HL-60 (cell line): ENCODE measurements around the gene LTA4H.

Experiments used
- POLR2AphosphoS5 ChIP-seq: IDR thresholded peaks from 2 replicates; pipeline ENCODE4 v1.6.1; 2012; ENCODE audit warnings: low read depth
- SPI1 ChIP-seq: IDR thresholded peaks from 2 replicates; pipeline ENCODE4 v1.6.1; 2012; ENCODE audit warnings: low read depth, mild to moderate bottlenecking, borderline replicate concordance
- TF ChIP-seq, protein P1 (sequence below): IDR thresholded peaks from one replicate; pipeline ENCODE4 v1.5.1; 2011; ENCODE audit warnings: low read length, control low read depth, inconsistent platforms; ENCODE audit not compliant: insufficient read depth
- TF ChIP-seq, protein P2 (sequence below): IDR thresholded peaks from 2 replicates; pipeline ENCODE4 v1.6.1; 2012; ENCODE audit warnings: low read depth; ENCODE audit not compliant: insufficient replicate concordance

DNA sequence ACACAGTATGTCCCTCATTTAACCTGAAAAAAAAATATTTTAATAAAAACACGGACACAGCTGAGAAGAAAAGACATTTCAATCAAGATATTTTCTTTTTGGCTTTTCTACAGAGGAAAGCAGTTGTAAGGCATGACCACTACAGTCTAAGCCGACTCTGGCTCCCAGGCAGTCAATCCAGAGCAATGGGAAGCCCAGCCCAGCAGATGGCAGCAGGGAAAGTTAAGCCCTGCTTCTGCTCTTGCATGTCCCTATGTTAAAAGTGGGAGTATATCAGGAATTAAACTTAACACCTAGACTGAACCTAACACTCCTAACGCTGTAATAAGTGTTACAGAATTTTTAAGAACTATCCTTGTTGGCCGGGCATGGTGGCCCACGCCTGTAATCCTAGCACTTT lies 19.7 kb downstream of the LTA4H start:
- TF ChIP-seq, protein P1, sequence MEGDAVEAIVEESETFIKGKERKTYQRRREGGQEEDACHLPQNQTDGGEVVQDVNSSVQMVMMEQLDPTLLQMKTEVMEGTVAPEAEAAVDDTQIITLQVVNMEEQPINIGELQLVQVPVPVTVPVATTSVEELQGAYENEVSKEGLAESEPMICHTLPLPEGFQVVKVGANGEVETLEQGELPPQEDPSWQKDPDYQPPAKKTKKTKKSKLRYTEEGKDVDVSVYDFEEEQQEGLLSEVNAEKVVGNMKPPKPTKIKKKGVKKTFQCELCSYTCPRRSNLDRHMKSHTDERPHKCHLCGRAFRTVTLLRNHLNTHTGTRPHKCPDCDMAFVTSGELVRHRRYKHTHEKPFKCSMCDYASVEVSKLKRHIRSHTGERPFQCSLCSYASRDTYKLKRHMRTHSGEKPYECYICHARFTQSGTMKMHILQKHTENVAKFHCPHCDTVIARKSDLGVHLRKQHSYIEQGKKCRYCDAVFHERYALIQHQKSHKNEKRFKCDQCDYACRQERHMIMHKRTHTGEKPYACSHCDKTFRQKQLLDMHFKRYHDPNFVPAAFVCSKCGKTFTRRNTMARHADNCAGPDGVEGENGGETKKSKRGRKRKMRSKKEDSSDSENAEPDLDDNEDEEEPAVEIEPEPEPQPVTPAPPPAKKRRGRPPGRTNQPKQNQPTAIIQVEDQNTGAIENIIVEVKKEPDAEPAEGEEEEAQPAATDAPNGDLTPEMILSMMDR: no peak
- TF ChIP-seq, protein P2, sequence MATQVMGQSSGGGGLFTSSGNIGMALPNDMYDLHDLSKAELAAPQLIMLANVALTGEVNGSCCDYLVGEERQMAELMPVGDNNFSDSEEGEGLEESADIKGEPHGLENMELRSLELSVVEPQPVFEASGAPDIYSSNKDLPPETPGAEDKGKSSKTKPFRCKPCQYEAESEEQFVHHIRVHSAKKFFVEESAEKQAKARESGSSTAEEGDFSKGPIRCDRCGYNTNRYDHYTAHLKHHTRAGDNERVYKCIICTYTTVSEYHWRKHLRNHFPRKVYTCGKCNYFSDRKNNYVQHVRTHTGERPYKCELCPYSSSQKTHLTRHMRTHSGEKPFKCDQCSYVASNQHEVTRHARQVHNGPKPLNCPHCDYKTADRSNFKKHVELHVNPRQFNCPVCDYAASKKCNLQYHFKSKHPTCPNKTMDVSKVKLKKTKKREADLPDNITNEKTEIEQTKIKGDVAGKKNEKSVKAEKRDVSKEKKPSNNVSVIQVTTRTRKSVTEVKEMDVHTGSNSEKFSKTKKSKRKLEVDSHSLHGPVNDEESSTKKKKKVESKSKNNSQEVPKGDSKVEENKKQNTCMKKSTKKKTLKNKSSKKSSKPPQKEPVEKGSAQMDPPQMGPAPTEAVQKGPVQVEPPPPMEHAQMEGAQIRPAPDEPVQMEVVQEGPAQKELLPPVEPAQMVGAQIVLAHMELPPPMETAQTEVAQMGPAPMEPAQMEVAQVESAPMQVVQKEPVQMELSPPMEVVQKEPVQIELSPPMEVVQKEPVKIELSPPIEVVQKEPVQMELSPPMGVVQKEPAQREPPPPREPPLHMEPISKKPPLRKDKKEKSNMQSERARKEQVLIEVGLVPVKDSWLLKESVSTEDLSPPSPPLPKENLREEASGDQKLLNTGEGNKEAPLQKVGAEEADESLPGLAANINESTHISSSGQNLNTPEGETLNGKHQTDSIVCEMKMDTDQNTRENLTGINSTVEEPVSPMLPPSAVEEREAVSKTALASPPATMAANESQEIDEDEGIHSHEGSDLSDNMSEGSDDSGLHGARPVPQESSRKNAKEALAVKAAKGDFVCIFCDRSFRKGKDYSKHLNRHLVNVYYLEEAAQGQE: no peak
- TF ChIP-seq SPI1 (no peak), POLR2AphosphoS5 (no peak)
